GM19193 (cell line): ENCODE results near the gene NISCH.

ENCODE experiments used
- POLR2A ChIP-seq: IDR thresholded peaks from 4 replicates; pipeline ENCODE4 v1.6.1; 2011; ENCODE audit not compliant: insufficient read depth, insufficient read length; ENCODE audit errors: extremely low read depth

NISCH gene

GRCh38 chr3:52495777-52496602 lies 40.6 kb downstream of the NISCH start:
- TF ChIP-seq POLR2A: no peak

- no peak for TF ChIP-seq POLR2A
These were observed 43.0 kb downstream of the NISCH start for GRCh38 chr3:52498137-52499054.

- TF ChIP-seq POLR2A: no peak
These were observed 45.6 kb downstream of the NISCH start for GRCh38 chr3:52501046-52501445.

- no peak for TF ChIP-seq POLR2A
These were observed 46.6 kb downstream of the NISCH start for GRCh38 chr3:52502001-52502400.

GRCh38 chr3:52502808-52503350 lies 47.5 kb downstream of the NISCH start:
- TF ChIP-seq POLR2A: no peak

GRCh38 chr3:52503788-52504424 lies 48.5 kb downstream of the NISCH start:
- no peak for TF ChIP-seq POLR2A

GRCh38 chr3:52504977-52505376 lies 49.6 kb downstream of the NISCH start:
- TF ChIP-seq POLR2A: no peak

GRCh38 chr3:52506266-52506966 lies 51.0 kb downstream of the NISCH start:
- no peak for TF ChIP-seq POLR2A

- TF ChIP-seq POLR2A: no peak
These were observed 52.0 kb downstream of the NISCH start for GRCh38 chr3:52507359-52507758.

GRCh38 chr3:52509753-52510328 lies 54.4 kb downstream of the NISCH start:
- no peak for TF ChIP-seq POLR2A

- no peak for TF ChIP-seq POLR2A
These were observed 56.1 kb downstream of the NISCH start for GRCh38 chr3:52511509-52511908.

GRCh38 chr3:52512105-52512504 lies 56.7 kb downstream of the NISCH start:
- TF ChIP-seq POLR2A: no peak

GRCh38 chr3:52512727-52513126 lies 57.3 kb downstream of the NISCH start:
- TF ChIP-seq POLR2A: no peak

GRCh38 chr3:52513281-52513680 lies 57.9 kb downstream of the NISCH start:
- no peak for TF ChIP-seq POLR2A
